HepG2 (cell line): ENCODE measurements around the gene RNF6. TPM values are rescaled to one million over a fixed set of nuclear protein-coding genes. Genes with fewer than 3 reads are reported as not detected.
A peak's percentile ranks its signal among the peaks of the same experiment; 100 is the strongest.

Source experiments
- ATAC-seq: fragments of 200-7000 bp; cut with Tn5 transposase; 3 replicates; pipeline ENCODE4 v1.9.1; 2020; ENCODE audit warnings: mild to moderate bottlenecking, moderate library complexity
- BruUV-seq: library from RNA; stranded (reverse); fragments of 400-500 nt; replicated peaks from 2 replicates; lab custom pipeline; 2021; lab: Mats Ljungman, UMichigan
- CTCF ChIA-PET: fragments of 300-600 bp; formaldehyde crosslinking; extraction: SDS; loops from one replicate; lab custom pipeline; 2021; ENCODE audit warnings: low total read pairs, inconsistent platforms, low intra/inter-chr PET ratio; lab: Yijun Ruan, JAX
- POLR2A ChIA-PET: fragments of 350-600 bp; sonication (Branson Sonifier 250); formaldehyde crosslinking; loops from one replicate; lab custom pipeline; 2020; ENCODE audit warnings: antibody characterized with exemption, inconsistent platforms; lab: Yijun Ruan, JAX
- DNase-seq: peaks from one replicate; pipeline ENCODE4 v3.0.0-alpha.2; 2015; ENCODE audit warnings: low spot score
- FAIRE-seq: peaks from 3 replicates; lab custom pipeline; 2011; peaks lifted over from hg19 to GRCh38; lab: Jason Lieb, UNC
- H2AFZ ChIP-seq: one replicate; pipeline ENCODE4 v1.6.1; 2011; ENCODE audit warnings: low read length, inconsistent platforms
- H3K27ac ChIP-seq: fragments of 300-600 bp; 3 replicates; pipeline ENCODE4 v1.8.0; 2011; ENCODE audit warnings: mixed run types, mild to moderate bottlenecking, mixed read lengths, low read length, inconsistent platforms; ENCODE audit not compliant: insufficient read depth; ENCODE audit errors: extremely low read length
- H3K27me3 ChIP-seq, 2 experiments: fragments of 200-600 bp in 1 of 2; 2 replicates in 1 of 2; 3 replicates in 1 of 2; pipeline versions ENCODE4 v1.6.0 to v1.8.0; 2011; ENCODE audit warnings: low read length in 2 of 2, mild to moderate bottlenecking in 2 of 2, moderate library complexity in 2 of 2, inconsistent platforms in 1 of 2; ENCODE audit not compliant: insufficient read depth in 2 of 2, control insufficient read depth in 1 of 2
- H3K36me3 ChIP-seq, 2 experiments: fragments of 200-600 bp in 1 of 2; replicated peaks in 1 of 2; 2 replicates in 1 of 2; 3 replicates in 1 of 2; pipeline versions ENCODE4 v1.5.1 to v1.8.0; 2011; ENCODE audit warnings: low read length in 2 of 2, inconsistent platforms in 1 of 2; ENCODE audit not compliant: insufficient read depth in 2 of 2, control insufficient read depth in 1 of 2
- H3K4me1 ChIP-seq: 2 replicates; pipeline ENCODE4 v1.5.1; 2012; ENCODE audit warnings: low read length, inconsistent platforms; ENCODE audit not compliant: insufficient read depth
- H3K4me2 ChIP-seq: 2 replicates; pipeline ENCODE4 v1.6.0; 2011; ENCODE audit warnings: low read depth, low read length, inconsistent platforms
- H3K4me3 ChIP-seq, 3 experiments: fragments of 200-600 bp in 1 of 3; sonication (generic), shearing (Covaris generic) in 1 of 3; replicated peaks in 1 of 3; 2 replicates each; pipeline ENCODE4 v1.5.1; 2011 to 2016; ENCODE audit warnings: low read length in 3 of 3, inconsistent platforms in 2 of 3, low read depth in 2 of 3, mild to moderate bottlenecking in 2 of 3, control low read depth in 1 of 3, mixed read lengths in 1 of 3; ENCODE audit not compliant: insufficient read depth in 1 of 3
- H3K79me2 ChIP-seq: one replicate; pipeline ENCODE4 v1.6.1; 2011; ENCODE audit warnings: low read length, inconsistent platforms; ENCODE audit not compliant: insufficient read depth
- H3K9ac ChIP-seq: 2 replicates; pipeline ENCODE4 v1.6.0; 2011; ENCODE audit warnings: mild to moderate bottlenecking, low read depth, low read length, inconsistent platforms; ENCODE audit not compliant: insufficient read depth
- H3K9me3 ChIP-seq: 2 replicates; pipeline ENCODE4 v1.5.1; 2012; ENCODE audit warnings: mild to moderate bottlenecking, low read length
- H4K20me1 ChIP-seq: 2 replicates; pipeline ENCODE4 v1.6.0; 2011; ENCODE audit warnings: inconsistent platforms, mild to moderate bottlenecking, low read length, moderate library complexity; ENCODE audit not compliant: insufficient read depth
- GATA4 ChIP-seq: sonication (generic); IDR thresholded peaks from 2 replicates; pipeline ENCODE4 v1.6.1; 2016; ENCODE audit warnings: antibody characterized with exemption, low read depth, borderline replicate concordance
- GATAD2A ChIP-seq: IDR thresholded peaks from 2 replicates; pipeline ENCODE4 v1.6.1; 2016
- GLI4 ChIP-seq: sonication (generic); formaldehyde crosslinking; IDR thresholded peaks from 2 replicates; pipeline ENCODE4 v1.5.1; 2020; ENCODE audit warnings: missing genetic modification reagents, mild to moderate bottlenecking, moderate library complexity, borderline replicate concordance
- HNRNPLL ChIP-seq: fragments of 200-400 bp; formaldehyde crosslinking; IDR thresholded peaks from 2 replicates; pipeline ENCODE4 v1.6.1; 2017; ENCODE audit warnings: mild to moderate bottlenecking, low read depth, low read length; ENCODE audit not compliant: poor library complexity, severe bottlenecking
- KDM5A ChIP-seq: fragments of 200-600 bp; sonication (generic); IDR thresholded peaks from 2 replicates; pipeline ENCODE4 v1.7.0; 2018; ENCODE audit warnings: antibody characterized with exemption, mild to moderate bottlenecking, low read length, borderline replicate concordance
- MIER3 ChIP-seq: IDR thresholded peaks from 2 replicates; pipeline ENCODE4 v1.6.1; 2016; ENCODE audit warnings: missing compliant biosample characterization, borderline replicate concordance
- NAIF1 ChIP-seq: sonication (generic); formaldehyde crosslinking; IDR thresholded peaks from 2 replicates; pipeline ENCODE4 v1.5.0; 2020; ENCODE audit warnings: mild to moderate bottlenecking, missing genetic modification reagents, borderline replicate concordance
- RARA ChIP-seq: IDR thresholded peaks from 2 replicates; pipeline ENCODE4 v1.6.1; 2016; ENCODE audit warnings: missing genetic modification reagents, missing compliant biosample characterization
- REPIN1 ChIP-seq: sonication (generic); formaldehyde crosslinking; IDR thresholded peaks from 2 replicates; pipeline ENCODE4 v1.8.0; 2022; ENCODE audit warnings: missing genetic modification reagents, low read depth, mild to moderate bottlenecking, borderline replicate concordance
- SNAPC2 ChIP-seq: sonication (generic); formaldehyde crosslinking; IDR thresholded peaks from 2 replicates; pipeline ENCODE4 v1.8.1; 2022; ENCODE audit warnings: mild to moderate bottlenecking, missing genetic modification reagents
- WIZ ChIP-seq: sonication (generic); formaldehyde crosslinking; IDR thresholded peaks from 2 replicates; pipeline ENCODE4 v1.5.1; 2020; ENCODE audit warnings: mild to moderate bottlenecking, missing genetic modification reagents
- YEATS2 ChIP-seq: sonication (generic); formaldehyde crosslinking; IDR thresholded peaks from 2 replicates; pipeline ENCODE4 v1.4.0; 2020; ENCODE audit warnings: missing genetic modification reagents, borderline replicate concordance
- ZC3H13 ChIP-seq: sonication (generic); formaldehyde crosslinking; IDR thresholded peaks from 2 replicates; pipeline ENCODE4 v1.8.1; 2023; ENCODE audit warnings: mild to moderate bottlenecking, missing genetic modification reagents, moderate library complexity
- ZFX ChIP-seq: sonication (generic); formaldehyde crosslinking; IDR thresholded peaks from 2 replicates; pipeline ENCODE4 v1.4.0; 2020; ENCODE audit warnings: mild to moderate bottlenecking, low read depth, missing genetic modification reagents, moderate library complexity
- ZNF670 ChIP-seq: sonication (generic); formaldehyde crosslinking; IDR thresholded peaks from 2 replicates; pipeline ENCODE4 v1.8.0; 2022; ENCODE audit warnings: mild to moderate bottlenecking, missing genetic modification reagents, borderline replicate concordance
- ZNF792 ChIP-seq: IDR thresholded peaks from 2 replicates; pipeline ENCODE4 v1.6.1; 2016
- ZSCAN29 ChIP-seq: sonication (generic); formaldehyde crosslinking; conservative IDR thresholded peaks from 2 replicates; pipeline ENCODE4 v1.4.0; 2020; ENCODE audit warnings: mild to moderate bottlenecking, missing genetic modification reagents
- WGBS: methylation state at CpG from one replicate; pipeline ENCODE4 v1.1.6; 2017; ENCODE audit warnings: low lambda C conversion rate; 5-methylcytosine and 5-hydroxymethylcytosine counted together
- in situ Hi-C: cut with HindIII; loops from 2 replicates; pipeline ENCODE4 v1.10.0; 2017; ENCODE audit warnings: low pct_unique_long_range_greater_than_20kb; ENCODE audit not compliant: extremely low pct_ligation_motif_present
- intact Hi-C: fragments of 100-400 bp; cut with micrococcal nuclease; formaldehyde crosslinking; loops from one replicate; pipeline ENCODE4 v1.10.0; 2022; ENCODE audit not compliant: unreplicated experiment
- polyA plus RNA-seq, 8 experiments: library from polyadenylated mRNA; depleted of rRNA in 3 of 8; stranded (reverse) in 7 of 8; unstranded in 1 of 8; fragments of >200 nt; fragmentation: Illumina TruSeq in 4 of 8; extraction: Trizol in 4 of 8; gene quantifications; 2 replicates each; pipeline versions ENCODE4 v1.2.1 to v1.2.3, GENCODE V29; 2011 to 2016; ENCODE audit warnings: low read depth in 4 of 8, missing spikeins in 1 of 8, mixed read lengths in 1 of 8; ENCODE audit not compliant: insufficient read depth in 1 of 8
- total RNA-seq, 5 experiments: library from RNA; depleted of rRNA; stranded (reverse); fragments of >200 nt; fragmentation: Illumina TruSeq; extraction: Trizol; gene quantifications; 2 replicates each; pipeline ENCODE4 v1.2.3, GENCODE V29; 2016; ENCODE audit warnings: low read depth in 1 of 5
- TF ChIP-seq, protein P1 (sequence below): sonication (generic); formaldehyde crosslinking; IDR thresholded peaks from 2 replicates; pipeline ENCODE4 v1.8.1; 2023; ENCODE audit warnings: mild to moderate bottlenecking, inconsistent platforms, moderate library complexity, missing genetic modification reagents, borderline replicate concordance
- TF ChIP-seq, protein P2 (sequence below): IDR thresholded peaks from 2 replicates; pipeline ENCODE4 v1.6.1; 2016; ENCODE audit warnings: control low read depth
- TF ChIP-seq, protein P3 (sequence below): sonication (generic); formaldehyde crosslinking; IDR thresholded peaks from 2 replicates; pipeline ENCODE4 v1.4.0; 2020; ENCODE audit warnings: missing genetic modification reagents

Gene RNF6
- total and polyA plus RNA-seq, 2 of the 13 experiments (the other 11 are each of a cell fraction or from before 2014, with no cell fraction given), result 14.6 to 36.8 TPM

DNA sequence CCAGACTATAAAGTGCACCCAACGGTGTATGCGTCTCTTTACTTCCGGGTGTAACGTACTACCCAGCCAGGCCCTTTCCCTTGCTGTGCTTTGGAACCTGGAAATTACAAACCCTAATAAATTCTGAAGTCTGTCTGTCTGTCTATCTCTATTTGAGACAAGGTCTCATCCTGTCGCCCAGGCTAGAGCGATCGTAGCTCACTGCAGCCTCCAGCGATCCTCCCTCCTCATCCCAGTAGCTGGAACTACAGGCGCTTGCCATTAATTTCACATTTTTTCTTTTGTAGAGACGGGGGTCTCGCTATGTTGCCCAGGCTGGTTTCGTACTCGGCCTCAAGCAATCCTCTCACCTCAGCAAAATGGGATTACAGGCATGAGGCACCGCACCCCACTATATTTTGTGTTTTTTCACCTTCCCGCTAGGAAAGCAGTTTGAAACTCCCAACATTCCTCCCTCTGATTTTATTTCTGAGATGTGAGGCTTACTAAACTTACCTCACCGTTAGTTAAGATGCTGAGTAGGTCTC, 469 bp upstream of the RNF6 start (continued):
- TF ChIP-seq, protein P1, sequence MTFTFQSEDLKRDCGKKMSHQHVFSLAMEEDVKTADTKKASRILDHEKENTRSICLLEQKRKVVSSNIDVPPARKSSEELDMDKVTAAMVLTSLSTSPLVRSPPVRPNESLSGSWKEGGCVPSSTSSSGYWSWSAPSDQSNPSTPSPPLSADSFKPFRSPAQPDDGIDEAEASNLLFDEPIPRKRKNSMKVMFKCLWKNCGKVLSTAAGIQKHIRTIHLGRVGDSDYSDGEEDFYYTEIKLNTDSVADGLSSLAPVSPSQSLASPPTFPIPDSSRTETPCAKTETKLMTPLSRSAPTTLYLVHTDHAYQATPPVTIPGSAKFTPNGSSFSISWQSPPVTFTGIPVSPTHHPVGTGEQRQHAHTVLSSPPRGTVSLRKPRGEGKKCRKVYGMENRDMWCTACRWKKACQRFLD, result no peak
- TF ChIP-seq, protein P2, sequence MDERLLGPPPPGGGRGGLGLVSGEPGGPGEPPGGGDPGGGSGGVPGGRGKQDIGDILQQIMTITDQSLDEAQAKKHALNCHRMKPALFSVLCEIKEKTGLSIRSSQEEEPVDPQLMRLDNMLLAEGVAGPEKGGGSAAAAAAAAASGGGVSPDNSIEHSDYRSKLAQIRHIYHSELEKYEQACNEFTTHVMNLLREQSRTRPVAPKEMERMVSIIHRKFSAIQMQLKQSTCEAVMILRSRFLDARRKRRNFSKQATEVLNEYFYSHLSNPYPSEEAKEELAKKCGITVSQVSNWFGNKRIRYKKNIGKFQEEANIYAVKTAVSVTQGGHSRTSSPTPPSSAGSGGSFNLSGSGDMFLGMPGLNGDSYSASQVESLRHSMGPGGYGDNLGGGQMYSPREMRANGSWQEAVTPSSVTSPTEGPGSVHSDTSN (CRISPR knock-in tag), result no peak

DNA sequence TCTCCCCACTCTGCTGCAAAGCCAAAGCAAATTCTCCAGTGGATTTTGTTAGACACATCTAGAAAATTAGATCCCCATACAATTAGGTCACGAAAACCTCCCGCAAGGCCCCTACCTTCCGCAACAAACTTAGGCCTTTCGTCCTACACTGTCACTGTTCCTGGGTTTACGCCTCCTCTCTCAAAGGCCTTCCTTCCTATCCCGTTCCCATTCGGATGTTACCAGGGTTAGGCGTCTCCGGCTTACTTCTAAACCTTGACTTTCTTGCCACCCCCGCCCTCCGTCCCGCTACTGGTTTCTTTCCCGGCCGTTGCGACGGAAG, 754 bp downstream of the RNF6 start:
- Histone ChIP-seq H3K27ac (peak overlapping the region; percentile 97), H2AFZ (no peak overlapping the region), H3K79me2 (peaks cover 12% of the 10 kb centered on the region), H3K4me2 (peak overlapping the region; percentile 80), H3K4me3 (peak overlapping the region; percentile 95 to 99 (median 97)), H3K36me3 (peaks cover 4 to 14% of the 10 kb centered on the region in 2 experiments), H4K20me1 (no peaks in the 10 kb centered on the region), H3K4me1 (peaks cover 27% of the 10 kb centered on the region), H3K27me3 (no peaks in the 10 kb centered on the region; a peak in 1 of 5 replicates), H3K9ac (peak overlapping the region; percentile 98), H3K9me3 (no peaks in the 10 kb centered on the region)
- ChIA-PET CTCF (no interaction called here), POLR2A (interaction anchor here (1.1 to 1.6 kb wide), 5 partner anchors 11 to 255 kb away, joined by 3 to 5 read pairs (median 5); no protein-coding TSS in a partner anchor)
- under 1% methylated on average over 16 of the region's 16 CpGs for WGBS
- ATAC-seq (peak; percentile 75), FAIRE-seq (no peak), DNase-seq (no peak)
- BruUV-seq, result no TSS peak
- intact Hi-C loops, result loop anchor here (2.0 kb wide), 1 partner anchor 33 kb away; the partner anchor contains the start of gene CDK8
- in situ Hi-C loops, result no loop called here
- TF ChIP-seq ZNF792 (CRISPR knock-in tag) (0 out of 2 replicates have a peak, but pooled peaks have one; percentile 26), MIER3 (CRISPR knock-in tag) (0 out of 2 replicates have a peak, but pooled peaks have one; percentile 8), ZNF670 (CRISPR knock-in tag) (0 out of 2 replicates have a peak, but pooled peaks have one; percentile 4), GATAD2A (CRISPR knock-in tag) (no peak), ZSCAN29 (peak; percentile 47; the same call in 1 of the 2 replicates), GATA4 (no peak), ZC3H13 (CRISPR knock-in tag) (0 out of 2 replicates have a peak, but pooled peaks have one; percentile 10), GLI4 (CRISPR knock-in tag) (peak; percentile 0; the same call in 1 of the 2 replicates), NAIF1 (peak; percentile 88; the same call in 1 of the 2 replicates), WIZ (CRISPR knock-in tag) (peak; percentile 39; the same call in 1 of the 2 replicates), REPIN1 (CRISPR knock-in tag) (no peak), HNRNPLL (peak; percentile 70), RARA (CRISPR knock-in tag) (0 out of 2 replicates have a peak, but pooled peaks have one; percentile 10), SNAPC2 (CRISPR knock-in tag) (no peak), ZFX (CRISPR knock-in tag) (peak; percentile 75; the same call in 1 of the 2 replicates), KDM5A (no peak), YEATS2 (CRISPR knock-in tag) (0 out of 2 replicates have a peak, but pooled peaks have one; percentile 28)
- TF ChIP-seq, protein P3, sequence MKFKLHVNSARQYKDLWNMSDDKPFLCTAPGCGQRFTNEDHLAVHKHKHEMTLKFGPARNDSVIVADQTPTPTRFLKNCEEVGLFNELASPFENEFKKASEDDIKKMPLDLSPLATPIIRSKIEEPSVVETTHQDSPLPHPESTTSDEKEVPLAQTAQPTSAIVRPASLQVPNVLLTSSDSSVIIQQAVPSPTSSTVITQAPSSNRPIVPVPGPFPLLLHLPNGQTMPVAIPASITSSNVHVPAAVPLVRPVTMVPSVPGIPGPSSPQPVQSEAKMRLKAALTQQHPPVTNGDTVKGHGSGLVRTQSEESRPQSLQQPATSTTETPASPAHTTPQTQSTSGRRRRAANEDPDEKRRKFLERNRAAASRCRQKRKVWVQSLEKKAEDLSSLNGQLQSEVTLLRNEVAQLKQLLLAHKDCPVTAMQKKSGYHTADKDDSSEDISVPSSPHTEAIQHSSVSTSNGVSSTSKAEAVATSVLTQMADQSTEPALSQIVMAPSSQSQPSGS (CRISPR knock-in tag), result peak; percentile 5; the same call in 1 of the 2 replicates
